ENCODE results near the gene PCDHA9. TPM values are rescaled to one million over a fixed set of nuclear protein-coding genes. Genes with fewer than 3 reads are reported as not detected.

Gene PCDHA9
- total RNA-seq, 1 experiment from 2014 or later: 0.55 TPM

- no peak overlapping the region for H2BK20ac ChIP-seq (ENCODE audit: low read depth, low read length, poor library complexity, severe bottlenecking)
- H3K9me3 Mint-ChIP-seq: no peaks in the 10 kb centered on the region
- WGBS (ENCODE audit: extremely low coverage, insufficient read length, low lambda C conversion rate): no CpG with 5 or more reads among the region's 37 CpGs
- no peak overlapping the region for H3K56ac ChIP-seq (ENCODE audit: insufficient read length, low read depth, low read length)
- H4K91ac ChIP-seq (ENCODE audit: insufficient read length, low read depth, low read length): no peak overlapping the region
- H3T11ph ChIP-seq (ENCODE audit: low read length): no peak overlapping the region
- no peak overlapping the region for H2BK12ac ChIP-seq (ENCODE audit: insufficient read length, low read depth, low read length)
- no peak overlapping the region for H3K4ac ChIP-seq (ENCODE audit: low read depth, low read length)
- H3K9me3 ChIP-seq (ENCODE audit: control insufficient read depth, low read depth, low read length): no peaks in the 10 kb centered on the region
- no peak overlapping the region; the same call in 1 of the 2 replicates for H2BK15ac ChIP-seq (ENCODE audit: low read depth, low read length)
- no peak overlapping the region for H3K4me3 Mint-ChIP-seq
- no peak overlapping the region for H4K8ac ChIP-seq (replicated peaks; ENCODE audit: insufficient read length, low read depth, low read length)
- H3K9ac ChIP-seq (ENCODE audit: extremely low read depth, insufficient read length, low read length): no peak overlapping the region
- no peak overlapping the region for H3K27ac Mint-ChIP-seq
- no peak overlapping the region for H3K27ac ChIP-seq (ENCODE audit: insufficient read length, low read depth, low read length)
- no peak for TF ChIP-seq CTCF (conservative IDR thresholded peaks at IDR 0.05)
- H3K4me1 ChIP-seq (ENCODE audit: insufficient read depth, low read length): no peaks in the 10 kb centered on the region
- no peaks in the 10 kb centered on the region; the same call in 1 of the 2 replicates for H3K79me2 ChIP-seq (ENCODE audit: insufficient read depth, low read length)
- peaks cover 10 to 14% of the 10 kb centered on the region in 2 experiments; a peak in 2 of 4 replicates for H3K4me1 Mint-ChIP-seq
- no peaks in the 10 kb centered on the region for H4K20me1 ChIP-seq (ENCODE audit: control insufficient read depth, insufficient read depth, insufficient read length)
- no peak overlapping the region for H3K14ac ChIP-seq (ENCODE audit: insufficient read depth, low read length)
- no peak overlapping the region for H3K23ac ChIP-seq (ENCODE audit: insufficient read length, low read depth, low read length)
- no peak overlapping the region for H2AK5ac ChIP-seq (ENCODE audit: insufficient read length, low read length)
- no peak overlapping the region for H3K4me2 ChIP-seq (ENCODE audit: insufficient read depth, insufficient read length, low read length)
- H2BK5ac ChIP-seq (ENCODE audit: insufficient read length, low read length): no peak overlapping the region
- H3K23me2 ChIP-seq (ENCODE audit: insufficient read length, low read depth, low read length, poor library complexity, severe bottlenecking): no peaks in the 10 kb centered on the region
- H3K79me1 ChIP-seq (ENCODE audit: insufficient read depth, low read depth, low read length, poor library complexity, severe bottlenecking): no peaks in the 10 kb centered on the region
- H3K27me3 Mint-ChIP-seq (ENCODE audit: low read depth): no peaks in the 10 kb centered on the region
- H2BK120ac ChIP-seq (ENCODE audit: low read depth, low read length, poor library complexity, severe bottlenecking): no peak overlapping the region
- no peak for DNase-seq
- no peak overlapping the region for H2AFZ ChIP-seq (ENCODE audit: low read length)
- H4K5ac ChIP-seq (ENCODE audit: insufficient read length, low read depth, low read length): no peak overlapping the region
- H3K18ac ChIP-seq (ENCODE audit: insufficient read length, low read depth, low read length): no peak overlapping the region
- H3K36me3 Mint-ChIP-seq (ENCODE audit: insufficient read depth in 1 of 3, low read depth in 3 of 3): peaks cover 9 to 24% (median 21%) of the 10 kb centered on the region in 3 experiments; a peak in 6 of 7 replicates
- no peaks in the 10 kb centered on the region for H3K27me3 ChIP-seq (ENCODE audit: insufficient read depth, low read length)
Measured at GRCh38 chr5:140877262-140877581, 29.0 kb downstream of the PCDHA9 start.

Data from H9 (cell line).